ENCODE measurements around the gene NCOR1. TPM values are rescaled to one million over a fixed set of nuclear protein-coding genes. Genes with fewer than 3 reads are reported as not detected.

The NCOR1 gene
- total and polyA plus RNA-seq, 10 of the 15 experiments (the other 5 are each of a cell fraction or from before 2014, with no cell fraction given) = 34.5 to 135 (median 82.9) TPM

- H3K27ac ChIP-seq (ENCODE audit: control insufficient read depth, insufficient read depth) = no peak overlapping the region
- no peak overlapping the region for H3K4me3 ChIP-seq
- intact Hi-C loops (cut with micrococcal nuclease; ENCODE audit: unreplicated experiment) = no loop called here
- 98% methylated on average over 4 of the region's 4 CpGs for WGBS (ENCODE audit: insufficient coverage, insufficient replicate concordance, low lambda C conversion rate, missing lambda C conversion rate)
- H3K4me2 ChIP-seq (ENCODE audit: control insufficient read depth, insufficient read depth) = no peak overlapping the region
- in situ Hi-C loops (cut with MboI) = no loop called here
- ATAC-seq (no peak), FAIRE-seq (no peak), DNase-seq (ENCODE audit: low read depth, low spot score) (no peak)
- no peaks in the 10 kb centered on the region for H3K9me3 ChIP-seq (replicated peaks; ENCODE audit: control insufficient read depth, insufficient read depth, low read length)
- no peak for TF ChIP-seq SIN3A (IDR thresholded peaks at IDR 0.05; ENCODE audit: low read depth, low read length)
- no peak for TF ChIP-seq ESRRA (IDR thresholded peaks at IDR 0.05; ENCODE audit: low read length)
- TF ChIP-seq EGR1 (IDR thresholded peaks at IDR 0.05; ENCODE audit: borderline replicate concordance in 1 of 2, low read depth in 2 of 2, low read length in 2 of 2) = no peak
- TF ChIP-seq YY1 (IDR thresholded peaks at IDR 0.05; ENCODE audit: low read depth, low read length) = no peak
- no peak for TF ChIP-seq PML (IDR thresholded peaks at IDR 0.05; ENCODE audit: low read length)
- TF ChIP-seq TAF1 (IDR thresholded peaks at IDR 0.05; ENCODE audit: borderline replicate concordance, low read depth, low read length) = no peak
- TF ChIP-seq E4F1 (IDR thresholded peaks at IDR 0.05; ENCODE audit: borderline replicate concordance, partially characterized antibody) = no peak
- no peak for TF ChIP-seq E2F4 (IDR thresholded peaks at IDR 0.05; ENCODE audit: low read depth, low read length)
- no peak for TF ChIP-seq IRF4 (IDR thresholded peaks at IDR 0.05; ENCODE audit: low read depth, low read length)
- no peak for TF ChIP-seq GABPA (IDR thresholded peaks at IDR 0.05; ENCODE audit: low read depth)
- TF ChIP-seq TBL1XR1 (IDR thresholded peaks at IDR 0.05; ENCODE audit: low read depth, low read length) = no peak
- no peak for TF ChIP-seq PRDM15 (CRISPR knock-in tag; IDR thresholded peaks at IDR 0.05)
- no peak for TF ChIP-seq CREM (IDR thresholded peaks at IDR 0.05; ENCODE audit: low read depth)
- no peak for TF ChIP-seq BACH1 (IDR thresholded peaks at IDR 0.05; ENCODE audit: borderline replicate concordance)
- no peak for TF ChIP-seq EZH2 (IDR thresholded peaks at IDR 0.05; ENCODE audit: borderline replicate concordance, control insufficient read depth, low read depth, low read length)
- no peak for TF ChIP-seq JUND (IDR thresholded peaks at IDR 0.05; ENCODE audit: low read depth, low read length)
- no peak overlapping the region for H3K9ac ChIP-seq (ENCODE audit: control insufficient read depth, insufficient read depth, low read length)
- peaks cover 7 to 23% of the 10 kb centered on the region in 2 experiments for H3K36me3 ChIP-seq (ENCODE audit: control insufficient read depth in 2 of 2, insufficient read depth in 2 of 2, low read length in 1 of 2)
- CTCF ChIA-PET = interaction anchor here (1.0 kb wide), 1 partner anchor 11 kb away, joined by 4 read pairs; no protein-coding TSS in a partner anchor
- no peaks in the 10 kb centered on the region for H3K4me1 ChIP-seq (ENCODE audit: control insufficient read depth, insufficient read depth, low read length)
- no TSS peak for BruUV-seq (replicated peaks)
- RAD21 ChIA-PET (ENCODE audit: unreplicated experiment) = no interaction called here
- SMC1A ChIA-PET (ENCODE audit: uncharacterized antibody, unreplicated experiment) = no interaction called here
- H3K27me3 ChIP-seq (replicated peaks in 1 of 2; ENCODE audit: control insufficient read depth in 2 of 2, insufficient read depth in 2 of 2, low read length in 1 of 2) = no peaks in the 10 kb centered on the region
- H4K20me1 ChIP-seq (ENCODE audit: control insufficient read depth, insufficient read depth) = no peaks in the 10 kb centered on the region
- POLR2A ChIA-PET = no interaction called here
- H3K79me2 ChIP-seq (ENCODE audit: control insufficient read depth, insufficient read depth, low read length) = no peaks in the 10 kb centered on the region
- no peak overlapping the region for H2AFZ ChIP-seq (ENCODE audit: control insufficient read depth, low read depth, low read length)
Observed at GRCh38 chr17:16104189-16104588, 111.1 kb downstream of the NCOR1 start.

Data from GM12878 (cell line).